Activated CD4-positive, CD25-positive, alpha-beta regulatory T cell treated with anti-CD3 and anti-CD28 coated beads, Interleukin-2, amount 50 U/mL, for 24 hours (primary cell): Measurements from ENCODE around the gene SERPINF2.
"Not testable (repeated sequence)": the region's sequence is repeated elsewhere in the genome, so short reads cannot be mapped to it uniquely, and the experiment has no call there.

Source experiments
- ATAC-seq, 2 donors: fragments of 150-1000 bp; cut with Tn5 transposase; one replicate each; pipeline ENCODE4 v1.10.0; 2021; ENCODE audit warnings: mild to moderate bottlenecking in 1 of 2, moderate library complexity in 1 of 2

Gene SERPINF2

GRCh38 chr17:1742371-1743087 is at the start of gene SERPINF2:
Gene SERPINF2 (plus strand): TSS chr17:1742871. CDS start chr17:1744996, 2,125 bp downstream.
- no peak for ATAC-seq

- ATAC-seq, result no peak
Observed at GRCh38 chr17:1693339-1693738, 49.3 kb upstream of the SERPINF2 start.

GRCh38 chr17:1695365-1695764 is 47.3 kb upstream of the SERPINF2 start:
- ATAC-seq, result peak in 1 of 2 donors; percentile 36

- ATAC-seq, result no peak
Observed at GRCh38 chr17:1697681-1698080, 45.0 kb upstream of the SERPINF2 start.

- not testable (repeated sequence) for ATAC-seq
Observed at GRCh38 chr17:1699891-1700290, 42.8 kb upstream of the SERPINF2 start.

- no peak for ATAC-seq
Observed at GRCh38 chr17:1703063-1703462, 39.6 kb upstream of the SERPINF2 start.

- ATAC-seq, result no peak
Observed at GRCh38 chr17:1705004-1705403, 37.7 kb upstream of the SERPINF2 start.

GRCh38 chr17:1707107-1707506 is 35.6 kb upstream of the SERPINF2 start:
- no peak for ATAC-seq

GRCh38 chr17:1708791-1709346 is 33.8 kb upstream of the SERPINF2 start:
- ATAC-seq, result not testable (repeated sequence)

GRCh38 chr17:1709403-1709951 is 33.2 kb upstream of the SERPINF2 start:
- ATAC-seq, result no peak

GRCh38 chr17:1709971-1710806 is 32.5 kb upstream of the SERPINF2 start, which contains the start of gene TLCD2:
Gene TLCD2 (minus strand): TSS chr17:1710377. CDS start chr17:1710242, 135 bp downstream.
- peak in 1 of 2 donors; percentile 30 for ATAC-seq

- no peak for ATAC-seq
Observed at GRCh38 chr17:1710807-1711553, 31.7 kb upstream of the SERPINF2 start.

GRCh38 chr17:1711804-1712203 is 30.9 kb upstream of the SERPINF2 start:
- no peak for ATAC-seq

- no peak for ATAC-seq
Observed at GRCh38 chr17:1712271-1712670, 30.4 kb upstream of the SERPINF2 start.

- no peak for ATAC-seq
Observed at GRCh38 chr17:1713160-1713877, 29.4 kb upstream of the SERPINF2 start.

- ATAC-seq, result no peak
Observed at GRCh38 chr17:1713878-1714426, 28.7 kb upstream of the SERPINF2 start.

- ATAC-seq, result no peak
Observed at GRCh38 chr17:1714427-1714979, 28.2 kb upstream of the SERPINF2 start.

GRCh38 chr17:1714980-1715802 is 27.5 kb upstream of the SERPINF2 start:
- ATAC-seq, result no peak

- no peak for ATAC-seq
Observed at GRCh38 chr17:1715803-1716075, 26.9 kb upstream of the SERPINF2 start.
